CD14-positive monocyte (primary cell): ENCODE results near the gene MYO16. TPM values are rescaled to one million over a fixed set of nuclear protein-coding genes. Genes with fewer than 3 reads are reported as not detected.

ENCODE experiments used
- DNase-seq, 3 donors: peaks; one replicate each; pipeline ENCODE4 v3.0.0-alpha.2; 2011 to 2022
- H2AFZ ChIP-seq: 2 replicates; pipeline ENCODE4 v1.6.0; 2012; ENCODE audit warnings: mild to moderate bottlenecking, low read depth, low read length, inconsistent platforms; ENCODE audit not compliant: insufficient read depth, poor library complexity, severe bottlenecking
- H3K27ac ChIP-seq, 2 donors: 1 replicate in 1 of 2; 2 replicates in 1 of 2; pipeline ENCODE4 v1.5.1; 2012 to 2013; ENCODE audit warnings: low read length in 2 of 2, control low read depth in 1 of 2, inconsistent platforms in 1 of 2, low read depth in 1 of 2, mild to moderate bottlenecking in 1 of 2
- H3K27me3 ChIP-seq, 2 donors: one replicate each; pipeline versions ENCODE4 v1.6.0 to v1.6.1; 2011 to 2013; ENCODE audit warnings: low read length in 2 of 2; ENCODE audit not compliant: control insufficient read depth in 2 of 2, insufficient read depth in 2 of 2
- H3K36me3 ChIP-seq, 2 donors: replicated peaks in 1 of 2; 1 replicate in 1 of 2; 2 replicates in 1 of 2; pipeline versions ENCODE4 v1.5.1 to v1.6.1; 2012 to 2013; ENCODE audit warnings: low read length in 2 of 2, control low read depth in 1 of 2, inconsistent platforms in 1 of 2, mild to moderate bottlenecking in 1 of 2; ENCODE audit not compliant: insufficient read depth in 2 of 2, control insufficient read depth in 1 of 2
- H3K4me1 ChIP-seq, 2 donors: 1 replicate in 1 of 2; 2 replicates in 1 of 2; pipeline versions ENCODE4 v1.5.1 to v1.6.1; 2012 to 2013; ENCODE audit warnings: low read length in 2 of 2, control low read depth in 1 of 2, inconsistent platforms in 1 of 2, mild to moderate bottlenecking in 1 of 2, moderate library complexity in 1 of 2; ENCODE audit not compliant: insufficient read depth in 2 of 2, control insufficient read depth in 1 of 2
- H3K4me2 ChIP-seq: replicated peaks from 2 replicates; pipeline ENCODE3; 2012; ENCODE audit warnings: low read length, moderate library complexity, mild to moderate bottlenecking; ENCODE audit not compliant: poor library complexity, severe bottlenecking; ENCODE audit errors: extremely low read depth
- H3K4me3 ChIP-seq, 3 experiments: fragments of 200-600 bp in 1 of 3; sonication (generic) in 1 of 3; replicated peaks in 1 of 3; 1 replicate in 2 of 3; 2 replicates in 1 of 3; pipeline ENCODE4 v1.5.1; 2011 to 2013; ENCODE audit warnings: low read length in 3 of 3, mild to moderate bottlenecking in 3 of 3, control low read depth in 2 of 3, low read depth in 2 of 3, inconsistent platforms in 1 of 3, moderate library complexity in 1 of 3
- H3K79me2 ChIP-seq: 2 replicates; pipeline ENCODE4 v1.6.0; 2012; ENCODE audit warnings: mild to moderate bottlenecking, control low read depth, inconsistent platforms, low read length, moderate library complexity; ENCODE audit not compliant: insufficient read depth
- H3K9ac ChIP-seq: 2 replicates; pipeline ENCODE4 v1.6.0; 2017; ENCODE audit warnings: low read length, mild to moderate bottlenecking; ENCODE audit not compliant: insufficient read depth, poor library complexity, severe bottlenecking
- H3K9me3 ChIP-seq, 2 donors: replicated peaks in 1 of 2; 1 replicate in 1 of 2; 2 replicates in 1 of 2; pipeline versions ENCODE4 v1.5.1 to v1.6.1; 2012 to 2013; ENCODE audit warnings: low read length in 2 of 2, control low read depth in 1 of 2; ENCODE audit not compliant: control insufficient read depth in 1 of 2, insufficient read depth in 1 of 2
- H4K20me1 ChIP-seq: 2 replicates; pipeline ENCODE4 v1.6.0; 2012; ENCODE audit warnings: mild to moderate bottlenecking, low read length, control low read depth, moderate library complexity; ENCODE audit not compliant: insufficient read depth
- H3K27ac Mint-ChIP-seq, 7 donors: one replicate each; pipeline ENCODE4 v1.8.0; 2020; ENCODE audit warnings: mild to moderate bottlenecking in 7 of 7, mixed read lengths in 7 of 7, moderate library complexity in 6 of 7, inconsistent platforms in 2 of 7
- H3K27me3 Mint-ChIP-seq, 3 donors: one replicate each; pipeline ENCODE4 v1.8.0; 2021 to 2022; ENCODE audit warnings: low read depth in 3 of 3, mild to moderate bottlenecking in 3 of 3, mixed read lengths in 3 of 3, moderate library complexity in 3 of 3, inconsistent platforms in 1 of 3
- H3K36me3 Mint-ChIP-seq, 2 donors: one replicate each; pipeline ENCODE4 v1.8.0; 2020; ENCODE audit warnings: mixed read lengths in 2 of 2, inconsistent platforms in 1 of 2, mild to moderate bottlenecking in 1 of 2
- H3K4me1 Mint-ChIP-seq: one replicate; pipeline ENCODE4 v1.8.0; 2020; ENCODE audit warnings: mild to moderate bottlenecking, mixed read lengths
- H3K4me3 Mint-ChIP-seq, 2 donors: one replicate each; pipeline ENCODE4 v1.8.0; 2020; ENCODE audit warnings: mild to moderate bottlenecking in 2 of 2, mixed read lengths in 2 of 2, moderate library complexity in 1 of 2
- H3K9me3 Mint-ChIP-seq, 7 donors: one replicate each; pipeline ENCODE4 v1.8.0; 2020 to 2022; ENCODE audit warnings: mixed read lengths in 7 of 7, mild to moderate bottlenecking in 6 of 7, moderate library complexity in 6 of 7, inconsistent platforms in 2 of 7
- CTCF ChIP-seq: fragments of 200-600 bp; IDR thresholded peaks from one replicate; pipeline ENCODE4 v1.8.0; 2022; ENCODE audit warnings: antibody characterized with exemption, mild to moderate bottlenecking
- WGBS: methylation state at CpG from one replicate; pipeline ENCODE4 v1.1.5; 2013; ENCODE audit warnings: missing lambda C conversion rate; ENCODE audit not compliant: insufficient coverage; 5-methylcytosine and 5-hydroxymethylcytosine counted together
- intact Hi-C, 2 donors: fragments of 100-400 bp; cut with micrococcal nuclease; formaldehyde crosslinking; loops; one replicate each; pipeline versions ENCODE4 v1.15.0 to v1.15.1; 2023
- polyA plus RNA-seq, 3 donors: library from polyadenylated mRNA; depleted of rRNA in 1 of 3; unstranded in 2 of 3; stranded (reverse) in 1 of 3; fragments of 300-500 nt in 2 of 3; fragments of >200 nt in 1 of 3; fragmentation: Illumina TruSeq in 2 of 3; gene quantifications; 1 replicate in 2 of 3; 2 replicates in 1 of 3; pipeline ENCODE4 v1.2.3, GENCODE V29; 2012 to 2021

Gene MYO16
- polyA plus RNA-seq, 3 donors: not detected

- DNase-seq: no peak
- Histone ChIP-seq H3K27me3 (peaks cover 22 to 28% of the 10 kb centered on the region in 2 donors), H3K9me3 (peaks cover 11 to 14% of the 10 kb centered on the region in 2 donors), H3K27ac (no peak overlapping the region), H3K4me3 (no peak overlapping the region), H3K4me1 (peaks cover 0 to 4% of the 10 kb centered on the region in 2 donors), H2AFZ (peak overlapping the region; percentile 38), H3K79me2 (no peaks in the 10 kb centered on the region), H3K4me2 (peak overlapping the region; percentile 16), H3K36me3 (no peaks in the 10 kb centered on the region), H4K20me1 (no peaks in the 10 kb centered on the region), H3K9ac (no peak overlapping the region)
- 10% methylated on average over 83 of the region's 97 CpGs for WGBS
- H3K9me3 Mint-ChIP-seq: peaks cover 7 to 25% (median 14%) of the 10 kb centered on the region in 7 donors
- H3K36me3 Mint-ChIP-seq: peaks cover 0 to 4% of the 10 kb centered on the region in 2 donors
- no peak for TF ChIP-seq CTCF
- peak overlapping the region in 1 of 2 donors; percentile 79 for H3K4me3 Mint-ChIP-seq
- peaks cover 27 to 32% (median 28%) of the 10 kb centered on the region in 3 donors for H3K27me3 Mint-ChIP-seq
- no peak overlapping the region for H3K27ac Mint-ChIP-seq
- H3K4me1 Mint-ChIP-seq: peaks cover 5% of the 10 kb centered on the region
- intact Hi-C loops: no loop called here
These were observed 511.3 kb downstream of the MYO16 start for GRCh38 chr13:109140479-109141349.

- DNase-seq: no peak
- H2AFZ ChIP-seq: no peak overlapping the region
- no peak overlapping the region for H3K27ac Mint-ChIP-seq
- peaks cover 0 to 4% of the 10 kb centered on the region in 2 donors for H3K4me1 ChIP-seq
- WGBS: 94% methylated on average over 11 of the region's 14 CpGs
- H3K36me3 Mint-ChIP-seq: peaks cover 0 to 4% of the 10 kb centered on the region in 2 donors
- H3K79me2 ChIP-seq: no peaks in the 10 kb centered on the region
- H3K4me3 ChIP-seq: no peak overlapping the region
- H3K27ac ChIP-seq: no peak overlapping the region
- H3K27me3 Mint-ChIP-seq: peaks cover 29 to 33% (median 30%) of the 10 kb centered on the region in 3 donors
- intact Hi-C loops: no loop called here
- no peaks in the 10 kb centered on the region for H3K36me3 ChIP-seq
- peaks cover 11 to 14% of the 10 kb centered on the region in 2 donors for H3K9me3 ChIP-seq
- peaks cover 5% of the 10 kb centered on the region for H3K4me1 Mint-ChIP-seq
- H3K4me2 ChIP-seq: no peak overlapping the region
- peaks cover 22 to 28% of the 10 kb centered on the region in 2 donors for H3K27me3 ChIP-seq
- no peaks in the 10 kb centered on the region for H4K20me1 ChIP-seq
- peaks cover 7 to 25% (median 14%) of the 10 kb centered on the region in 7 donors for H3K9me3 Mint-ChIP-seq
- no peak for TF ChIP-seq CTCF
- H3K4me3 Mint-ChIP-seq: peak overlapping the region in 1 of 2 donors; percentile 57
- no peak overlapping the region for H3K9ac ChIP-seq
These were observed 512.3 kb downstream of the MYO16 start for GRCh38 chr13:109141706-109142105.
